HCT116 (cell line): ENCODE data around the gene ATAD5.
"Not testable (repeated sequence)": the region's sequence is repeated elsewhere in the genome, so short reads cannot be mapped to it uniquely, and the experiment has no call there.

Source experiments
- ATF3 ChIP-seq: IDR thresholded peaks from 2 replicates; pipeline ENCODE4 v1.6.1; 2012
- CBX3 ChIP-seq: IDR thresholded peaks from 2 replicates; pipeline ENCODE4 v1.6.1; 2012; ENCODE audit warnings: low read depth
- CTCF ChIP-seq, 3 experiments: fragments of 200-600 bp in 1 of 3; sonication (generic) in 1 of 3; IDR thresholded peaks in 2 of 3; conservative IDR thresholded peaks in 1 of 3; 2 replicates each; pipeline ENCODE4 v1.5.1; 2012 to 2017; ENCODE audit warnings: low read depth in 2 of 3, low read length in 2 of 3, antibody characterized with exemption in 1 of 3, borderline replicate concordance in 1 of 3, control low read depth in 1 of 3, mild to moderate bottlenecking in 1 of 3, mixed read lengths in 1 of 3, mixed run types in 1 of 3, moderate library complexity in 1 of 3; ENCODE audit not compliant: insufficient read depth in 1 of 3
- EZH2phosphoT487 ChIP-seq: fragments of 200-600 bp; IDR thresholded peaks from 2 replicates; pipeline ENCODE4 v1.6.1; 2018; ENCODE audit warnings: antibody characterized with exemption, borderline replicate concordance
- FOSL1 ChIP-seq: IDR thresholded peaks from 2 replicates; pipeline ENCODE4 v1.6.1; 2012; ENCODE audit warnings: low read depth
- POLR2A ChIP-seq: IDR thresholded peaks from 2 replicates; pipeline ENCODE4 v1.7.0; 2011; ENCODE audit warnings: borderline replicate concordance; ENCODE audit not compliant: insufficient read depth, insufficient read length; ENCODE audit errors: extremely low read depth
- POLR2AphosphoS5 ChIP-seq: IDR thresholded peaks from 2 replicates; pipeline ENCODE4 v1.6.1; 2011; ENCODE audit warnings: mild to moderate bottlenecking, low read depth, low read length, moderate library complexity
- REST ChIP-seq: IDR thresholded peaks from 2 replicates; pipeline ENCODE4 v1.6.1; 2012; ENCODE audit warnings: low read depth
- SIN3A ChIP-seq: IDR thresholded peaks from 2 replicates; pipeline ENCODE4 v1.6.1; 2012; ENCODE audit warnings: low read depth
- SP1 ChIP-seq: IDR thresholded peaks from 2 replicates; pipeline ENCODE4 v1.6.1; 2012; ENCODE audit warnings: low read depth
- YY1 ChIP-seq: IDR thresholded peaks from 2 replicates; pipeline ENCODE4 v1.6.1; 2011; ENCODE audit warnings: low read length, low read depth, moderate library complexity, mild to moderate bottlenecking; ENCODE audit not compliant: insufficient replicate concordance; ENCODE audit errors: extremely low read depth
- ZBTB33 ChIP-seq: IDR thresholded peaks from 2 replicates; pipeline ENCODE4 v1.6.1; 2011; ENCODE audit warnings: mild to moderate bottlenecking, low read length, moderate library complexity; ENCODE audit not compliant: insufficient replicate concordance; ENCODE audit errors: extremely low read depth
- ZNF274 ChIP-seq: fragments of 200-500 bp; sonication (Bioruptor generic); IDR thresholded peaks from 2 replicates; pipeline ENCODE4 v1.6.1; 2014; ENCODE audit warnings: mild to moderate bottlenecking, low read depth, low read length, inconsistent platforms

- not testable (repeated sequence) for TF ChIP-seq CTCF (IDR thresholded peaks at IDR 0.05 in 2 of 3, conservative IDR thresholded peaks at IDR 0.05 in 1 of 3; ENCODE audit: borderline replicate concordance in 1 of 3, insufficient read depth in 1 of 3, low read depth in 2 of 3, low read length in 2 of 3); EZH2phosphoT487; YY1; POLR2A; SIN3A; POLR2AphosphoS5; FOSL1; ZNF274; REST; ATF3; SP1; ZBTB33; CBX3
These were observed 8.8 kb upstream of the ATAD5 start for GRCh38 chr17:30822919-30823318.
